ENCODE measurements around the gene GLI1.

The GLI1 gene

GRCh38 chr12:57461917-57462250 is 2.3 kb downstream of the GLI1 start:
- no peak for DNase-seq

GRCh38 chr12:57462251-57462911 is 2.8 kb downstream of the GLI1 start:
- peak; percentile 86 for DNase-seq

- no peak for DNase-seq
Observed at GRCh38 chr12:57462912-57463253, 3.3 kb downstream of the GLI1 start.

DNA sequence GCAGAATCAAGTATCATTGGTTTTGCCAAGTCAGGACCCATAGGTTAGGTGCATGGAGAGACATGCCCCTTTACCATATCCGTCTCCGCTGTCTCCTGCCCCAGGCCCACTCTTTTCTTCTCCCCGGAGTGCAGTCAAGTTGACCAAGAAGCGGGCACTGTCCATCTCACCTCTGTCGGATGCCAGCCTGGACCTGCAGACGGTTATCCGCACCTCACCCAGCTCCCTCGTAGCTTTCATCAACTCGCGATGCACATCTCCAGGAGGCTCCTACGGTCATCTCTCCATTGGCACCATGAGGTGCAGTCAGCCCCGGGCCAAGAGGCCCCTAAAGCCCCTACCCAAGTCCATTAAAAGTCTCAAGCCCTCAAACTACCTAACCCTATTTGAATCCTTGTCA is 5.0 kb downstream of the GLI1 start:
- DNase-seq: no peak

DNA sequence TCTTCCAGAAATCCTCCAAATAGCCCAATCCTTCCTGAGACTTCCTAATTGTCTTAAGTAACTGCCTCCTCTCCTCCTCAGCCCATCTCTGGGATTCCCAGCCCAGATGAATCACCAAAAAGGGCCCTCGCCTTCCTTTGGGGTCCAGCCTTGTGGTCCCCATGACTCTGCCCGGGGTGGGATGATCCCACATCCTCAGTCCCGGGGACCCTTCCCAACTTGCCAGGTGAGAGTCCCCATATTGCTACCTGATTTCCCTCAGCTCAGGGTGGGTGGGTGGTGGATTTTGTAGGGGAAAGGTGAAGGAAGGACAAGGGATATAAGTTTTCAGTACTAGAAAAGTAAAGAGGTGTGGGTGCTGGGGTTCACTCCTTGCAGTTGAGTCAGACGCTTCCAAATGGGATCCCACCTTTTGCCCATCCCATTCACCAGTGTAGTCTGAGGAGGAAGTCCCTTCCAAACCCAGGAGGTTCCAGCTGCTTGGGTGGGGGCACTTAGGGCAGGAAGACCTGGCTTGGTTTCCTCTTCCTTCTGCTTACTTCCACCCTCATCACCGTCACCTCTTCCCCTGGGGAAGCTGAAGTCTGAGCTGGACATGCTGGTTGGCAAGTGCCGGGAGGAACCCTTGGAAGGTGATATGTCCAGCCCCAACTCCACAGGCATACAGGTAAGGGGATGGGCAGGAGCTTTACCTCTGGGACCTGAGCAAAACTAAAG is 5.6 kb downstream of the GLI1 start:
- DNase-seq: no peak

GRCh38 chr12:57465747-57466505 is 6.3 kb downstream of the GLI1 start:
- DNase-seq: no peak

DNA sequence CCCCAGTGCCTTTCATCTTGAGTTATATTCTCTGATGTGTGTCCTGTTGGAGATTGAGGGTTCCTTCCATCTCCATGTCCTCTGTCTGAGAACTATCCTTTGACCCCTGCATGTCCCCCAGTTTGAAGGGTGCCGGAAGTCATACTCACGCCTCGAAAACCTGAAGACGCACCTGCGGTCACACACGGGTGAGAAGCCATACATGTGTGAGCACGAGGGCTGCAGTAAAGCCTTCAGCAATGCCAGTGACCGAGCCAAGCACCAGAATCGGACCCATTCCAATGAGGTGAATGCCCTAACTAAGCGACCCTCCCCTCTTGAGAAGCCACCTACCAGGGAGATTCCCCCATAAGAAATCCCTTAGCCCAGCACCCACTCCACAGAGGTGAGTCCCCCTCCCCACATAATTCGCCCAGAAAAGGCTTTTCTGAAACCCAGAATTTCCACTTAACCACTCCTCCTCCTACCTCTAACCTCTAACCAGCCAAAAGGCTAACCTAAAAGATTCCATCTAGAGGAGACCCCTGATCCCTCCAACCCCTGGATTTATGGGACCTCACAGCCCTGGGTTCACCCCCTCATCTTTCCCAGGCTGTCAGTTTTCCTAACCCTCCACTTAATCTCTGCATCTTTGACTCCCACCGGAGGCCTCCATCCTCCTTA is 7.8 kb downstream of the GLI1 start:
- DNase-seq: no peak

DNA sequence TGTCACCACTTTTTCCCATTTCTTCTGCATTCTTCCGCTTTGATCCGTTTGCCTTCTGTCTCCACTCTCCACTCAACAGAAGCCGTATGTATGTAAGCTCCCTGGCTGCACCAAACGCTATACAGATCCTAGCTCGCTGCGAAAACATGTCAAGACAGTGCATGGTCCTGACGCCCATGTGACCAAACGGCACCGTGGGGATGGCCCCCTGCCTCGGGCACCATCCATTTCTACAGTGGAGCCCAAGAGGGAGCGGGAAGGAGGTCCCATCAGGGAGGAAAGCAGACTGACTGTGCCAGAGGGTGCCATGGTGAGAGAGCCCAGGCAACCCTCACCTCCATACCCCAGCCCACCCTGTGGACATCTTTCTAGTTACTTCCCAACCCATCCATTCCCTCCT is 8.3 kb downstream of the GLI1 start:
- no peak for DNase-seq

DNA sequence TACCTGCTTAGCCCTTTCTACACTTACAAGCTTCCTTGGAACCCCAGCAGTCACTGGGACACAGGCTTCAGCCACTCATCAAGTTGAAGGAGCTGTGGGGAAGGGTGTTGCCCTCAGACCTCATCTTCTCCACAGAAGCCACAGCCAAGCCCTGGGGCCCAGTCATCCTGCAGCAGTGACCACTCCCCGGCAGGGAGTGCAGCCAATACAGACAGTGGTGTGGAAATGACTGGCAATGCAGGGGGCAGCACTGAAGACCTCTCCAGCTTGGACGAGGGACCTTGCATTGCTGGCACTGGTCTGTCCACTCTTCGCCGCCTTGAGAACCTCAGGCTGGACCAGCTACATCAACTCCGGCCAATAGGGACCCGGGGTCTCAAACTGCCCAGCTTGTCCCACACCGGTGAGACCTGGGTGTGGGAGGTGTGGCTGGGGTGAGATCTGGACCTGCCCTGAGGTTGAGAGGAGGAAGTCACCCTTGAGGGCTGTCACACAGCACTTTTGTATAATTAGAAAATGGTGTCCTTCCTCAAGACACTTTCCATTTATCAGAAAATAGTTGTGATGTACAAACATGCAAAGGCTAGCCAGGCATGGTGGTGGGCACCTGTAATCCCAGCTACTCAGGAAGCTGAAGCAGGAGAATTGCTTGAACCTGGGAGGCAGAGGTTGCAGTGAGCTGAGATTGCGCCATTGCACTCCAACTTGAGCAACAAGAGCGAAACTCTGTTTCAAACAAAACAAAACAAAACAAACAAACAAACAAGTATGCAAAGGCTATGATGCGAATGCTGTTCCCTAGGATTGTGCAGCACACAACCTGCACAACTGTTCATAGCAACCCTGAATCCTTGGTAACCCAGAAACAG is 9.9 kb downstream of the GLI1 start:
- DNase-seq: no peak

GRCh38 chr12:57470286-57470969 is 10.8 kb downstream of the GLI1 start:
- no peak for DNase-seq

- DNase-seq: no peak
Observed at GRCh38 chr12:57470970-57471656, 11.5 kb downstream of the GLI1 start.

GRCh38 chr12:57471661-57472060 is 12.1 kb downstream of the GLI1 start:
- DNase-seq: no peak

DNA sequence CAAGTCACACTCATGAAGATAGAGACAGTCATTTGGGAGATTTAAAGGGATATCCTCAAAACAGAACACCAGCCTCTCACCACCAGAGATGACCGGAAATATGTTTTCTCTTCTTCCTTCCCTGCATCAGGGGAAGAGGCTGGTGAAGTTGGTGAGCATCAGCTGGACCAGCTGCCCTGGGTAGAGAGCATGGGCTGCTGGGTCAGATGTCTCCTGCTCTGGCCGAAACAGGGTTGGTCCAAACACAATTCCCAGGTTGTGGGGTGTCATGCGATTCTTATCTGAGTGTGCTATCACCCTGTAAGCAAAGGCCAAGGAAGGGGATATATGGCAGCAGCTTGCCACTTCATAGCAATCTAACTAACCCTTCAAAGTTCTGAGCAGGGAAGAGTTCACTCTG is 12.8 kb downstream of the GLI1 start:
- DNase-seq: no peak

DNA sequence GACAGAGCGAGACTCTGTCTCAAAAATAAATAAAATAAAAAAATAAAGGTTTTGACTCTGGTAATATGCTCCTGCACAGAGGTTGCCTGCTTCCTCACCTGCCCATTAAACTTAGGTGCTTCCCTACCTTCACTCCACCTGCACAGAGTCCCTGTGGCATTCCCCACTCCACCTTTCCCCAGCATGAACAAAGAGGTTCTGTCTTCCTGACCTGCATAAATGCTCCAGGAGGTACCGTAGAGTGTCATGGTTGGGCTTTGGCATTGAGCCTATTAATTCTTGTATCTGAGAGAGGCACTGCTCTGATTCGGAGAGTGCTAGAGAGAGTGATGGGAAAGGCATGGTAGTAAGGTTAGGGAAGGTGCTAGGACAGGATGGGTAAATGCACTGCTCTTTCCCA is 13.8 kb downstream of the GLI1 start:
- DNase-seq: no peak

DNA sequence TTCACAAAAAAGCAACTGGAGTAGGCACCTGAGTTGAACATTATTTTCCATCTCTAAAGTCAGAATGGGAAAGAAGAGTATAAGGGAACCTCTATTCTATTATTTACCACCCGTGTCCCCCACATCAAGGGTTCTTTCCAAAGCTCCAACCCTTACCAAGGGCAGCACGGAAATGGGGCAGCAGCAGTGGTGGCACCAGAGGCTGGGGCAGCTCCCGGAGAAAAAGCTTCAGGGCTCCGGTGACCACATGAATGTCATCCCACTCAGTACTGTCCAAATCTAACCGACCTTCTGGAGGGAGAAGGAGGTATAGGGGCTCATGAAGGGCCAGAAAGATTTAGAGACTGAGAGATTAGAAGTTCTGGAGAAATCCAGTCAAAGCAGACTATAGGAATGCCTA is 14.3 kb downstream of the GLI1 start:
- DNase-seq: no peak

GRCh38 chr12:57474430-57474829 is 14.8 kb downstream of the GLI1 start:
- no peak for DNase-seq

DNA sequence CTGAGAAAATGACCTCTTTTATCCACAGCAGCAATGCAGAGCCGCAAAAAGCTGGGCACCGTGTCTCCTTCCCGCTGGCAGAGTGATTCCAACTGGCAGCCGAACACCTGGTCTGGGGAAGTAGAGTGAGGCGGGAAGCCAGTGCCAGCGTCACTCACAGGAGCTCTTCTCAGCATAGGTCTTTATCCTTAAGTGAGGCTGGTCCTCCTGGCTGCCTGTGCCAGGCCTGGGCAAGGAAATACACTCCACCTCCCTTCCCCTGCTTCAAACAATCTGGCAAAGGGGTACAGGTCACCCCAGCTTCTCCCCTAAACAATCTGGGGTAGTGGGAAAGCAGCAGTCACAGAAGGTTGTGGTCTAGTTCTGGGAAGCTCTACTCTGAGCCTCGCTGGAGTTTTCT is 15.3 kb downstream of the GLI1 start:
- no peak for DNase-seq

DNA sequence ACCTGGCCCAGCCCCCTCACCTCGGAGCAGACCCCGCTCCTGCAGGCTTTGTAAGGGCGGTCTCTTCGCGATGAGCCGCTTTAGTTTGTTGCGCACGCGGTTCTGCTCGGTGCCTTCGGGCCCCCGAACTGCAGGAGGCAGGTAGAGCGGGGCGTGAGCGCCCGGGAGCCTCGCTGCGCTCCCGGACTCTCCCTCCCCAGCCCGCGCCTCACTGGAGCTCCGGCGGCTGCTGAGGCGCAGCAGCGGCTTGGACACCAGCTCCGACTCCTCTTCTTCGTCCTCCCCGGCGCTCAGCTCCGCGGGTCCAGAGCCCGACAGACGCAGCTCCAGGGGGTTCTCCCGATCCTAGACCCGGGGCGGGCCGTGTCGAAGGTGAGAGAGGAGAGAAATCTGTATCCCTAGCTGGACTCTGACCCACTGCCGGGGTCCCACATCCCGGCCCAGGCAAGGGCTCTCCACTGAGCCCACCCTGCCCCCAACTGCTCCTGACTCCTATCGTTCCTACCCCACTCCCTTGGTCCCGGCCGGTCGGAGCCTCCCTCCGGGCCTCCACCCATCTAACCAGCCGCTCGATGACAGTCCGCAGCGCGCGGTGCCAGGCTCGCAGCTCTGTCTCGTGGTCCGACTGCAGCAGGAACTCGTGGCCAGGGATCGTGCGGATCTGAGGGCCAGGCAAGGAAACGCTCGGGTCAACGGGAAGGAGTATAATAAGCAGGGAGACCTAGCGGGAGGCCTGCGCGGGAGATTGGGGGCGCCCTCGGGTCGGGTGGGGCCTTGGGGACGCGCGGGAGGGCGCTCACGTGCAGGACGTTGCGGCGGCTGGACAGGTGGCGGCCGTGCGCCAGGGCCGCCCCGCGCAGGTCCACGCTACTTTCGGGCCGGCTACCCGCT is 15.9 kb downstream of the GLI1 start:
- no peak for DNase-seq

GRCh38 chr12:57476162-57476992 is 16.8 kb downstream of the GLI1 start:
- peak; percentile 71 for DNase-seq
